ENCODE measurements around the gene EIF5A. TPM values are rescaled to one million over a fixed set of nuclear protein-coding genes. Genes with fewer than 3 reads are reported as not detected.

Gene EIF5A
- total RNA-seq, 4 donors from 2014 or later = 115 to 384 (median 273) TPM

Other genes with a start within 250 kb of the EIF5A start
- 1 to 10 TPM in 3 of 4 donors, not detected in 1; 1.3 to 2.8 (median 2.3) TPM for gene CLEC10A, start 227.4 kb upstream of the EIF5A start, total RNA-seq
- 1 to 10 TPM in 2 of 4 donors, not detected in 2; 1.6 to 2.2 TPM for gene ASGR2, start 192.8 kb upstream of the EIF5A start, total RNA-seq
- gene ASGR1, start 128.3 kb upstream of the EIF5A start, total RNA-seq = 1 to 10 TPM in 1 of 4 donors, under 1 TPM in 1, not detected in 2; 0.81 to 1.8 TPM
- 1 to 10 TPM; 3.5 to 6.7 (median 5.3) TPM for gene DLG4, start 87.8 kb upstream of the EIF5A start, total RNA-seq
- gene ACADVL, start 87.7 kb upstream of the EIF5A start, total RNA-seq = 1,000 to 10,000 TPM in 3 of 4 donors, 100 to 1,000 TPM in 1; 771 to 1,217 (median 1,086) TPM
- 10 to 100 TPM; 15.5 to 22.6 (median 20.5) TPM for gene DVL2, start 73.1 kb upstream of the EIF5A start, total RNA-seq
- gene PHF23, start 68.2 kb upstream of the EIF5A start, total RNA-seq = 10 to 100 TPM; 16.9 to 31.8 (median 24.1) TPM
- gene GABARAP, start 65.2 kb upstream of the EIF5A start, total RNA-seq = 100 to 1,000 TPM; 207 to 626 (median 258) TPM
- 100 to 1,000 TPM in 3 of 4 donors, 10 to 100 TPM in 1; 71.5 to 150 (median 111) TPM for gene CTDNEP1, start 55.9 kb upstream of the EIF5A start, total RNA-seq
- gene ELP5, start 55.4 kb upstream of the EIF5A start, total RNA-seq = 10 to 100 TPM; 13.3 to 52.7 (median 26.7) TPM
- gene CLDN7, start 45.1 kb upstream of the EIF5A start, total RNA-seq = 1 to 10 TPM in 1 of 4 donors, under 1 TPM in 1, not detected in 2; 0.46 to 5.1 TPM
- 100 to 1,000 TPM; 148 to 310 (median 227) TPM for gene SLC2A4, start 25.9 kb upstream of the EIF5A start, total RNA-seq
- gene YBX2, start 13.0 kb upstream of the EIF5A start, total RNA-seq = 1 to 10 TPM in 1 of 4 donors, under 1 TPM in 2, not detected in 1; 0.42 to 2.2 (median 0.46) TPM
- gene GPS2, start 7.7 kb downstream of the EIF5A start, total RNA-seq = 100 to 1,000 TPM; 135 to 240 (median 169) TPM
- gene NEURL4, start 21.7 kb downstream of the EIF5A start, total RNA-seq = 10 to 100 TPM; 21.8 to 26.7 (median 23.5) TPM
- gene ACAP1, start 28.9 kb downstream of the EIF5A start, total RNA-seq = 10 to 100 TPM in 1 of 4 donors, 1 to 10 TPM in 1, under 1 TPM in 2; 0.22 to 16.3 (median 1.7) TPM
- gene KCTD11, start 44.5 kb downstream of the EIF5A start, total RNA-seq = 1 to 10 TPM; 3.6 to 7.0 (median 4.6) TPM
- gene TMEM95, start 47.5 kb downstream of the EIF5A start, total RNA-seq = not detected
- 1 to 10 TPM in 1 of 4 donors, under 1 TPM in 1, not detected in 2; 0.13 to 2.2 TPM for gene TNK1, start 73.5 kb downstream of the EIF5A start, total RNA-seq
- 10 to 100 TPM in 3 of 4 donors, 1 to 10 TPM in 1; 8.9 to 20.3 (median 14.4) TPM for gene PLSCR3, start 86.9 kb downstream of the EIF5A start, total RNA-seq
- gene TMEM256, start 96.5 kb downstream of the EIF5A start, total RNA-seq = 10 to 100 TPM; 28.9 to 65.6 (median 50.2) TPM
- 1 to 10 TPM; 4.2 to 6.6 (median 4.4) TPM for gene NLGN2, start 100.2 kb downstream of the EIF5A start, total RNA-seq
- not detected for gene SPEM1, start 112.7 kb downstream of the EIF5A start, total RNA-seq
- not detected for gene SPEM2, start 118.0 kb downstream of the EIF5A start, total RNA-seq
- not detected for gene SPEM3, start 121.2 kb downstream of the EIF5A start, total RNA-seq
- gene TMEM102, start 127.8 kb downstream of the EIF5A start, total RNA-seq = 1 to 10 TPM in 3 of 4 donors, under 1 TPM in 1; 0.92 to 3.9 (median 2.3) TPM
- 1 to 10 TPM; 1.2 to 7.4 (median 4.1) TPM for gene FGF11, start 131.9 kb downstream of the EIF5A start, total RNA-seq
- gene CHRNB1, start 137.4 kb downstream of the EIF5A start, total RNA-seq = 100 to 1,000 TPM in 2 of 4 donors, 10 to 100 TPM in 2; 82.3 to 202 (median 101) TPM
- 10 to 100 TPM; 24.2 to 43.1 (median 31.2) TPM for gene ZBTB4, start 172.0 kb downstream of the EIF5A start, total RNA-seq
- not detected for gene SLC35G6, start 173.8 kb downstream of the EIF5A start, total RNA-seq
- gene POLR2A, start 176.7 kb downstream of the EIF5A start, total RNA-seq = 10 to 100 TPM; 20.3 to 56.9 (median 39.3) TPM
- 10 to 100 TPM in 3 of 4 donors, 1 to 10 TPM in 1; 7.9 to 26.1 (median 16.9) TPM for gene TNFSF12, start 241.4 kb downstream of the EIF5A start, total RNA-seq

Measured in gastrocnemius medialis (tissue), 4 donors.